ENCODE data around the gene NDE1.
"Not testable (repeated sequence)": the region's sequence is repeated elsewhere in the genome, so short reads cannot be mapped to it uniquely, and the experiment has no call there.

Gene NDE1

DNA sequence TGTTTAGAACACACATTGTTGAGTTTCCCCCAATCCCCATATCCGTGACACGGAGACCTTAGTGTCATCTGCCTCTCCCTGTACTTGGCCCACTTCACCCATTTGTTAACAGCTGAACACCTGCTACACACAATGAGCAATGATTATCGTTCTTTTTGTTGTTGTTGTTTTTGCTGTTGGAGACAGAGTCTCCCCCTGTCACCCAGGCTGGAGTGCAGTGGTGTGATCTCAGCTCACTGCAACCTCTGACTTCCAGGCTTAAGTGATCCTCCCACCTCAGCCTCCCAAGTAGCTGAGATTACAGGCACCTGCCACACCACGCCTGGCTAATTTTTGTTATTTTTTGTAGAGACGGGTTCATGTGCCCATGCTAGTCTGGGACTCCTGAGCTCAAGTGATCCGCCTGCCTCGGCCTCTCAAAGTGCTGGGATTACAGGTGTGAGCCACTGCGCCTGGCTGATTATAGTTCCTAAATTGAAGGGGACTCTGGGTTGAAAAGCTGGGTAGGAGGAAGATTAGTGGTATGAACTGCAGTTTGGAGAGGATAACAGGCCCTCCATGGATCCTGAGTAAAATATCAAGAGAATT, 21.6 kb downstream of the NDE1 start:
- no peak for TF ChIP-seq CTCF (IDR thresholded peaks at IDR 0.05; ENCODE audit: low read depth, low read length, missing control alignments)
- no peak for DNase-seq (ENCODE audit: low read depth)

DNA sequence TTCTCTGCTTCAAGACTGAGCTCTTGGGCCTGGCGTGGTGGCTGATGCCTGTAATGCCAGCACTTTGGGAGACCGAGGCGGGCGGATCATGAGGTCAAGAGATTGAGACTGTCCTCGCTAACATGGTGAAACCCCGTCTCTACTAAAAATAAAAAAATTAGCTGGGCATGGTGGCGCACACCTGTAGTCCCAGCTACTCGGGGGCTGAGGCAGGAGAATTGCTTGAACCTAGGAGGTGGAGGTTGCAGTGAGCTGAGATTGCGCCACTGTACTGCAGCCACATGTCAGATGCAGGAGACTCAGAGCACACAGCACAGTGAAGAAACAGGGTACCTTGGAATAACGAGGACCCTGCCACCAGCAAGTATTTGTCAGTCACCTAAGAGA, 22.1 kb downstream of the NDE1 start:
- DNase-seq (ENCODE audit: low read depth); H3K4me3 ChIP-seq (ENCODE audit: low read depth, low read length): not testable (repeated sequence)

More for the DNA sequence above, 21.6 kb downstream of the NDE1 start:
- no peak overlapping the region for H3K4me3 ChIP-seq (ENCODE audit: low read depth, low read length)

DNA sequence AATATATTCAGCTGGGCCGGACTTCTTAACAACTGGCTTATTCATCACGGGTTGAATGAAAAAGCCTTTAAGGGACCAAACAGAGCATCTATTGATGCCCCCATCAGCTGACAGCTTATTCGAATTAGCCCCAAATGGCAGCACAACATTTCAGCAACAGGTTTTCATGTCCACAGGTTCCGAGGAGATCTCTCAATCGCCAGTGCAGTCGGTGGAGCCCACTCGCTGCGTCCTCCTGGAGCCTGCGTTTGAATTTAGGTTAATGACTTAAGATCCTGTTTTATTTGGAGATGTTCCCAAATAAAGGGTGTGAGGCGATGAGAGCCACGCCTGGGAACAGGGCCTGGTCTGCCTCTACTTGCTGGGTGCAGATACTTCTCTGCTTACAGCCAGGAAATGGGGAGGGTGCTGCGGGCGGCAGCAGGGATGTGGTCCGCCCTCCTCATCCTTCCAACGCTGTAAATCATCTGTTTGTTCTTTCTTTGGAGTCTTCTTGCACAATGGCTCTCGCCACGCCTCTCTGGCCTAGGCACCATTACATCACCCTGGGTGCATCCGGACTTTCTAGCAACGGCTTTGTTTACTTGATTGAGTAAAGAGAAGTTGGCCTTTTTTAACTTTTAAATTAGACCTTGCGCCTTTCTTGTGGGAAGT, 22.6 kb downstream of the NDE1 start:
- TF ChIP-seq CTCF (IDR thresholded peaks at IDR 0.05; ENCODE audit: low read depth, low read length, missing control alignments): no peak
- DNase-seq (ENCODE audit: low read depth): no peak
- H3K4me3 ChIP-seq (ENCODE audit: low read depth, low read length): no peak overlapping the region

- TF ChIP-seq CTCF (IDR thresholded peaks at IDR 0.05; ENCODE audit: low read depth, low read length, missing control alignments): no peak
- no peak for DNase-seq (ENCODE audit: low read depth)
- no peak overlapping the region for H3K4me3 ChIP-seq (ENCODE audit: low read depth, low read length)
Observed at GRCh38 chr16:15674571-15674970, 24.5 kb downstream of the NDE1 start.

DNA sequence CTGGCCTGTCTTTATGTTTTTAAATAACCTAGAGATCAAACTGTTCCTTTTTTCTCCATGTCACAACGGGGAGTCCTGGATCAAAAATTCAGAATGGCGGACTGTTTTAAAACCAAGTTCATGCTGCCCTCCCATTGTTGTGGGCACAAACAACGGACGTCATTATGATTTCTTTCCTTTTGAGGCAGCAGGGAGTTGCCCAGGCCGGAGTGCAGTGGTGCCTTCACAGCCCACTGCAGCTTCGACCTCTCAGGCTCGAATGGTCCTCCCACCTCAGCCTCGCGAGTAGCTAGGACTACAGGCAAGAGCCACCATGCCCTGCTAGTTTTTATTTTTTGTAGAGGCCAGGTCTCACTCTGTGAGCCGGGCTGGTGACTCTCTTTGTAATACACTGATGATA, 26.5 kb downstream of the NDE1 start:
- no peak for DNase-seq (ENCODE audit: low read depth)
- no peak for TF ChIP-seq CTCF (IDR thresholded peaks at IDR 0.05; ENCODE audit: low read depth, low read length, missing control alignments)
- no peak overlapping the region for H3K4me3 ChIP-seq (ENCODE audit: low read depth, low read length)

DNA sequence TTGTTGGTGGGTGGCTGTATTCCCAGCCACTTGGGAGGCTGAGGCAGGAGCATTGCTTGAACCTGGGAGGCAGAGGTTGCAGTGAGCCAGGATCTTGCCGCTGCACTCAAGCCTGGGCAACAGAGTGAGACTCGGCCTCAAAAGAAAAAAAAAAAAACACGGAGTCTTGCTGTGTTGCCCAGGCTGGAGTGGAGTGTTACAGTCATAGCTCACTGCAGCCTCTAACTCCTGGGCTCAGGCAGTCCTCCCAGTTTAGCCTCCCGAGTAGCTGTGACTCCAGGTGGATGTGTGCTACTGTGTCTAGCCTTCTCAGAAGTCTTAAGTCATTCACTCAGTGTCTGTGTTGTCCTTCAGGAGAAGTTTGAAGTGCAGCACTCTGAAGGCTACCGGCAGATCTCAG, 27.4 kb downstream of the NDE1 start:
- TF ChIP-seq CTCF (IDR thresholded peaks at IDR 0.05; ENCODE audit: low read depth, low read length, missing control alignments): no peak

GRCh38 chr16:15682105-15682570, 32.1 kb downstream of the NDE1 start:
- TF ChIP-seq CTCF (IDR thresholded peaks at IDR 0.05; ENCODE audit: low read depth, low read length, missing control alignments): peak; percentile 49
- no peak overlapping the region for H3K4me3 ChIP-seq (ENCODE audit: low read depth, low read length)
- no peak for DNase-seq (ENCODE audit: low read depth)

More for the DNA sequence above, 27.4 kb downstream of the NDE1 start:
- no peak overlapping the region for H3K4me3 ChIP-seq (ENCODE audit: low read depth, low read length)
- no peak for DNase-seq (ENCODE audit: low read depth)

Data from GM12864 (cell line).